Smooth muscle cell of the brain vasculature (primary cell): ENCODE data around the gene ARHGEF16.

Experiments used
- DNase-seq: peaks from one replicate; pipeline ENCODE4 v3.0.0-alpha.2; 2012; ENCODE audit warnings: low read depth, low spot score

The ARHGEF16 gene

DNA sequence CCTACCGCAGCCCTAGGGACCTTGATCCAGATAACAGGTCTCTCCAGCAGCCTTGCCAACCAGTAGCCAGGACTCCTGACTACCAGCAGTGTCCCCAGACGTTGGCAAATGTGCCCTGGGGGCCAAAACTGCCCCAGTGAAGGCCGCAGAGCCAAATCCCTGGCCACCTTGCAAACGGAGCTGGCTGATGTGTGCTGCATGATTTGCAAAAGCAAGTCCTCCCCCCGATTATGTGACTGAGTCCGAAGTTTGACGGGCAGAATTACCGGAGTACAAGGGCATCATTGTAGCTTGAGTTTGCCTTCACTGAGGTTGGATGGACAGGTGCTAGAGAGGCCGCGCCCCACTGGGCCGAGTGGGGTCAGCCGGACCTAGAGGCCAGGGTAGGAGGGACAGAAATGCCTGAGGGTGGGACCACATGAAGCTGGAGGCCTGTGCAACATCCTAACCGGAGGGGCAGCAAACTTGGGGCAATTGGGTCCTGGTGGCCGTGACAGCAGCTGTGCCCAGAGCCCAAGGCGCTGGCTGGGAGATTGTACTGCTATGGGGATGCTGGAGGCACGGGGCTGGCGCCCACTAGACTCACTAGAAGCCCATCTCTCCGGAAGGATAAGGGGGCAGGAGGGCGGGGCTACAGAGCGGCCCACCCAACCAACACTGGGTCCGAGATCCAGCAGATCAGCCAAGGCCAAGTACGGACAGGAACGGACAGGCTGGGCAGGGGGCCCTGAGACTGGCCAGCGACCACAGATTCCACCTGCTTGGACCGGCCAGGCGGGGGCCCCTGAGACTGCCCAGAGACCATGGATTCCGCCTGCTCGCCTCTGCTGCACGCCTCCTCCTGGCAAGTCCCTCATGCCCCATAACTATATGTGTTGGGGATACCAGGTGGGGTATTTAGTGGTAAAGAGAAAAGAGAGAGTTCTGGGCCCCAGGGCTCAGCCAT, 2.8 kb downstream of the ARHGEF16 start:
- no peak for DNase-seq

DNA sequence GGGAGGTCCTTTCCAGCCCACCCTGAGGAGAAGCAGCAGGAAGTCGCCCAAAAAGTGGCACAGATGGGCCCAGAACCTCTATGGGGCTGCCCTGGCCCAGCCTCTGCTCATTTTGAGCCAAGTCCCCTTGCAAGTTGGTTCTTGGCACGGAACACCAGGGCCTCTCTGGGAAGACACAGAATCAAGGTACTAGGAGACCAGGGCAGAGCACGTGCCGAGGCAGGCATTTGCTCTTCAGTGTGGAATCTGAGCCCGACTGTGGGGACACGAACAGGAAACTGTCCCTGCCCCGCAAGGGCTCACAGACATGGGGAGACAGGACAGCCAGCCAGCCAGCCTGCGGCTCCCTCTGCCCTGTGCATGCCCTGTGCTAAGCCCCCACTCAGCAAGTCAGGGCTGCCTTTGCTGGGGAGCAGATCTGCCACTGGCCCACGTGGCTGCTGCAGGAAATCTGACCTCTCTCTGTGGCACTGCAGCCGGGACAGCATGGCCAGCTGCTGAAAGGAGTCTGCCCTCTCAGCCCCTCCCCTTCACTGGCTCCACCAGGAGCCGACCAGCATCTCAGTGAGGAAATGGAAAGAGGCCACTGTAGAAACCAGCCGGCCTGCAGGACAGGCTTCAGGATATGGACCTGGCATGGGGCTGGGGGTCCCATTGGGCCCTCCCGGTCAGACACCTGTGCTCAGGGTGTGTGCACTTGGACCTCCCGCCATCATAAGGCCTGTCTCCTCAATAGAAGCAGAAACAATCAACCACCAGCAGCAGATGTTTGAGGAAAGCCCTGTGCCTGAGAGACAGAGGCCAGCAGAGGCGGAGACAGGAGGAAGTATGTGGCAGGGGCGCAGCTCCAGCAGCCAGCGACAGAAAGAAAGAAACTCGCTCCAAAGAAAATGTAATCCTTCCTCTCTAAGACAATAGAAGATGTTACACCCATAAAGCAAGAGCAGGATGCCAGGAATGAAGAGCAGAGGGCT, 3.7 kb downstream of the ARHGEF16 start:
- DNase-seq: no peak

GRCh38 chr1:3459051-3459908, 4.8 kb downstream of the ARHGEF16 start:
- DNase-seq: no peak

- DNase-seq: no peak
Observed at GRCh38 chr1:3459940-3460671, 5.6 kb downstream of the ARHGEF16 start.

DNA sequence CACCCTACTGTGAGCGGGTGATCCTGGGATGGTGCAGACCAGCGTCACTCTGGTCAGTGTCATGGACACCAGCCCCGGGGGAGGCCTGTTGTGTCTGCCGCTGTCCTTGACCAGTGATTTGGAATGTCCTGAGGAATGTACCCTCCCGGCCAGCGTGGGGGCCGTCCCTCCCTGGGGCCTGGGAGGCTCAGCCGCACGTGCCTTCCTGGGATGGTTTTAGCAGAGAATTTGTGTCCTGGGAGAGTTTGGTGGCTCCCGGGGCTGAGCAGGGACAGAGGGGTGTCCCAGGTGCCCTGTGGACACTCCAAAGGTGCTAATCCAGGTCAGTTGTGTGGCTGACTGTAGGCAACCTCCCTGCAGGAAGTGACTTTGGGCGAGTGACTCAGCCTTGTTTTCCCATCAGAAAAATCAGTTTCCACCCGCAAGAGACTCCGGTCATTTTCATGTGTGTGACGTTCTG, 6.2 kb downstream of the ARHGEF16 start:
- DNase-seq: no peak

DNA sequence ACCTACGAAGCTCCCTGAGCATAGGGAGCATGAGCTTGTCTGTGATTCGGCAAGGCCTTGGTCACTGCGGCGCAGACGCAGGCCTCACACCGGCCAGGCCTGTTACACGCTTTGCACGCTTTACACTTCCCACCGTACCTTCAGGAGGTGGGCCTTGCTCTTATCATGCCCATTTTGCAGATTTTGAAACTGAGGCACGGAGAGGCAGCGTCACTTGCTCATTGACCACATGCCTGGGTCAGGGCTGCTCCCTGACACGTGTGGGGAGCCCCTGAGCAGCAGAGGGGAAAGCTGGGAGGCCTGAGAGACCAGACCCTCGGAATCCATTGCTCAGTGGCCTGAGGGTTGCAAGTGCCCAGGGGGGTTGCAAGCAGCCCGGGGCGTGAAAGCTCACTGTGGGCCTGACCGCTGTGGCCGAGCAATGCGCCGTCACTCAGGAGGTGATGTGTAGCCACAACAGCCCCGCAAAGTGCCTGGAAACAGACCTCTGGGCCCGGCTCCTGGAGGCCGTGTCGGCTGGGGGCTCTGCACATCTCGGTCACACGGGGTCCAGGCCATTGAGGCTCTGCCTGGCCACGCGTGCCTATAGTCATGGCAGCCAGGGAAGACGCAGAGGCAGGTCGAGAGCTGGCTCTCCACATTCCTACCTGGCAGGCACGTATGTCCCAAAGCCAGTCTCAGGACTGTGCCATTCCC, 6.9 kb downstream of the ARHGEF16 start:
- no peak for DNase-seq

- DNase-seq: no peak
Observed at GRCh38 chr1:3461934-3462275, 7.4 kb downstream of the ARHGEF16 start.

DNA sequence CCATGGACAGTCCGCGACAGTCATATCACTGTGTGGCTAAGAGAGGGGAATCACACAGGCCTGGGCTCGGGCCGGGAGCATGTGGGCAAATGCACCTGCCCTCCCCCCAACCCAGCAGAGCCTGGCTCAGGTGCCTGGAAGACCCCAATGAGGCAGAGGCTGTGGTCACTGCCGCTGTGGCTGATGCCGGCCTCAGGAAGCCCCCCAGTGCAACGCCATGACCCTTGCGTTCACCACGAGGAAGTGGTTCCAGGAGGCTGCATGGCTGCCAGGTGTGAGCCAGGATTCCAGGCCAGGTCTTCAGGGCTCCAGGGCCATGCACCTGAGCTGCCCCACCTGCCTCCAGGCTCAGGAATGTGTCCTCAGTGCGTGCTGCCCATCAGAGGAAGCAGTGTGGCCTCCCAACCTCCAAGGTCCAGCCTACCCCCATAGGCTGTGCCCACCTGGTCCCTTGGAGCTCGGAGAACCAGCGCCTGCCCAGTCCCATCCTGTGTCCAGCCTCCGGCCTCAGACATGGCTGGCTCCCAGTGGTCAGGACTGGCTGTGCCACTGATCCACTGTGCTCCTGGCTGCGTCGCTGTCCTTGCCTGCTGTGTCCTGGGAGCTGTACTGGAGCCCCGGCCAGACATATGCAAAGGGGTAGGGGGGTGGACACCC, 8.0 kb downstream of the ARHGEF16 start:
- DNase-seq: no peak

DNA sequence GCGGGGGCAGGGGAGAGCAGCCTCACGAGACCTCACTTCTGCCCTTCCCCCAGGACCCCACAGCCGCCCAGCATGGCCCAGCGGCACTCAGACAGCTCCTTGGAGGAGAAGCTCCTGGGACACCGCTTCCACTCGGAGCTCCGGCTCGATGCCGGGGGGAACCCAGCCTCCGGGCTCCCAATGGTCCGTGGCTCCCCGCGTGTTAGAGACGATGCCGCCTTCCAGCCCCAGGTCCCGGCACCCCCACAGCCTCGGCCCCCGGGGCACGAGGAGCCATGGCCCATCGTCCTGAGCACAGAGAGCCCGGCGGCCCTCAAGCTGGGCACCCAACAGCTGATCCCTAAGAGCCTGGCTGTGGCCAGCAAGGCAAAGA, 8.5 kb downstream of the ARHGEF16 start:
- DNase-seq: no peak

DNA sequence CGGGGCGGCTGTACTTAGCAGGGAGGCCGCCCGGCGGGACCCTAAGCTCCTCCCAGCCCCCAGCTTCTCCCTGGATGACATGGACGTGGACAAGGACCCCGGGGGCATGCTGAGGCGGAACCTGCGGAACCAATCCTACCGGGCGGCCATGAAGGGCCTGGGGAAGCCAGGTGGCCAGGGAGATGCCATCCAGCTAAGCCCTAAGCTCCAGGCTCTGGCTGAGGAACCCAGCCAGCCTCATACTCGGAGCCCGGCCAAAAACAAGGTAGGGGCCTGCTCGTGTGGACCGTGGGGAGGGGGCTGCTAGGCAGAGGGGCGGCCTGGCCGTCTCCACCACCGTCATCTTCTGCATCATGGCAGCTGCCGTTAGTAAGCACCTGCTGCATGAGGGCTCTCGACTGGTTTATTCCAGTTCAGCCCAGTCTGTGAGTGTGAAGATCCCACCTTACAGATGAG, 9.0 kb downstream of the ARHGEF16 start:
- no peak for DNase-seq

DNA sequence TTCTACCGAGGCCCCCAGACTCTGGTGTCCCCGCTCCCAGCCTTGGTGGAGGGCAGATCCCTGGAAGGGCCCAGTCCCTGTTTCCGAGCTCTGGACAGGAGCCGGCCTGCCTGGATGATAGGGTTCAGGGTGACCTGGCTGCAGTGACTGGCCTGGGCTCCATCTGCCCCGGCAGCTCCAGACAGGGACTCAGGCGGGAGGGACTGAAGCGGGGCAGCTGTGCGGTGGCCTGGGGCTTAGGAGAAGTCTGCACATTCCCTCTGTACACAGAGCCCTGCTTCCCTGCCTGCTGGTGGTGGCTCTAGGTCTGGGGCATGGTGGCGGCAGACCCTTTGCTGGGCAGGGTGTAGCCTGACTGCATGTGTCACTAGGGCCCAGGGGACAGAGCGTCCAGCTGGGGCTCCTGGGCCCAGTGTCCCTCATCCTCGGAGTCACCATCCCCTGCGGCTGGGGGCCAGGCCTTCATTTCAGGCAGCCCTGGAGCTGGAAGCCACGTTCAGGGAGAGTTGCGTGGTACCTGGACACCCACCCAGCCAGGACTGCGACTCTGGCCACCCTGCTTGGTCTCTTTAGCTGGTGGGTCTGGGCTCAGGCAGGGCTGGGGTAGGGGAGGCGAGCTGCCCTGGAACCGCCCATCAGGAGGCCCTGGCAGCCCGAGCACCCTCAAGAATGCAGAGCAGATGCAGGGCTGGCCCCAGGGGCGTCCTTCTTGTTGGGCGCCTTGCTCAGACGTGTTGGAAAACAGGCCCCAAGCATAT, 9.6 kb downstream of the ARHGEF16 start:
- DNase-seq: no peak

DNA sequence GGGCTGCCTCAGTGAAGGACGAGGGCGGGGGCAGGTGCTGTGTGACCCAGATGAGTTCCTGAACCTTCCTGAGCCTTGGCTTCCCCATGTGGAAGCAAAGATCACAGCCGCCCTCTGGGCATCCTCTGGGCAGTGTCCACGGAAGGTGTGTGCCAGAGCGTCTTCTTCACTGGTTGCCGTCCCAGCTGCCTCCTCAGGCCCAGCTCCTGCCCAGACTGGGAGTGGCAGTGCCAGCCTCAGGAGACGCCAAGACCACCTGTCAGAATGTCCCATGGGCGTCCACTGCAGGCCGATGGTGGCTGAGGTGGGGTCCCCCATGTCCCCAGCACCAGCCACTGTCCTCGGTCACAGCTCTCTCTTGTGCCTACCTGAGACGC, 10.2 kb downstream of the ARHGEF16 start:
- no peak for DNase-seq

- no peak for DNase-seq
Observed at GRCh38 chr1:3465091-3465934, 10.8 kb downstream of the ARHGEF16 start.

DNA sequence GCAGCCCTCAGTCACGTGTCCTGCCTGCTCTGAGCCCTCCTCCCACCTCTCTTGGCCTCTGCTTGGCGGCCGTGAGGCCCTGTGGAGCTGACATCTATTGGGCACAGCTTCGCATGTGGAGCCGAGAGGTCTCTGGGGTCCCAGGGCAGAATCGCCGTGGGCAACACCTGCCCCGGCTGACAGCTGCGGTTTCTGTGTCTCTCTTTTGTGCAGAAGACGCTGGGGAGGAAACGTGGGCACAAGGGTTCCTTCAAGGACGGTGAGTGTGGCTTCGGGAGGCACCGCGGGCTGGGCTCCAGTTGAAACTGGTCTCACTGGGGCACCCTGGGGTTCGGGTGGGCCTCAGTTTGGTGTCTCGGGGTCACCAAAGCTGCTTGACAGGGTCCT, 11.5 kb downstream of the ARHGEF16 start:
- DNase-seq: no peak

DNA sequence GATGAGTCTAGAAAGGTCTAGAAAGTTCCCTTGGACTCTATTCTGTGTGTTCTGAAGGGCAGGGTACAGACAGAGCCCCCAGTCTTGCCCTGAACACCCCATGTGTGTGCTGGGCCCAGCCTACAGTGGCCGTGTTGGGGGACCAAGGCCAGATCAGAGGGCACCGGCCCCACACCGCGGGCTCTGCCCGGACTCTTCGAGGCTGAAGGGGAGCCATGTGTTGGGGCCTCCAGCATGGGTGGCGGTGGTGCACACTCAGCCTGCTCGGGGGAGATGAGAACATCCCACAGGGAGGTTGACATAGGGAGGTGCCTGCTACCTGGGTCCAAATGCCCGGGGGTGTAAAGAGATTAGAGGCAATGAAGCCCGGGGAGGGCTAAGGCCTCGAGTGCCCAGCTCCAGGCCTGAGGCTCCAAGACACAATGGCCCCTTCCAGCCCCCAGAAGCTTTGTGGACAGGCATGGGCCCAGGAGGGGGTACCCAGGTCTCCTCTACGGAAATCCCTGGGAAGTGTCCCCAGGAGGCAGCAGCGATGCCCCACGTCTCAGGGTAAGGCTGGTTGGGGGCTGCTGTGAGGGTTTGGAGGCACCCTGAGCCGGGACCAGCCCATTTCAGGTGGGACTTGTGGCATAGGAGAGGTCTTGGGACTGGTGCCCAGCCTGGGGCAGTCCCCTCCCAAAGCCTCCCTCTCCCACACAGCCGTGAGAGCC, 12.1 kb downstream of the ARHGEF16 start:
- DNase-seq: no peak

DNA sequence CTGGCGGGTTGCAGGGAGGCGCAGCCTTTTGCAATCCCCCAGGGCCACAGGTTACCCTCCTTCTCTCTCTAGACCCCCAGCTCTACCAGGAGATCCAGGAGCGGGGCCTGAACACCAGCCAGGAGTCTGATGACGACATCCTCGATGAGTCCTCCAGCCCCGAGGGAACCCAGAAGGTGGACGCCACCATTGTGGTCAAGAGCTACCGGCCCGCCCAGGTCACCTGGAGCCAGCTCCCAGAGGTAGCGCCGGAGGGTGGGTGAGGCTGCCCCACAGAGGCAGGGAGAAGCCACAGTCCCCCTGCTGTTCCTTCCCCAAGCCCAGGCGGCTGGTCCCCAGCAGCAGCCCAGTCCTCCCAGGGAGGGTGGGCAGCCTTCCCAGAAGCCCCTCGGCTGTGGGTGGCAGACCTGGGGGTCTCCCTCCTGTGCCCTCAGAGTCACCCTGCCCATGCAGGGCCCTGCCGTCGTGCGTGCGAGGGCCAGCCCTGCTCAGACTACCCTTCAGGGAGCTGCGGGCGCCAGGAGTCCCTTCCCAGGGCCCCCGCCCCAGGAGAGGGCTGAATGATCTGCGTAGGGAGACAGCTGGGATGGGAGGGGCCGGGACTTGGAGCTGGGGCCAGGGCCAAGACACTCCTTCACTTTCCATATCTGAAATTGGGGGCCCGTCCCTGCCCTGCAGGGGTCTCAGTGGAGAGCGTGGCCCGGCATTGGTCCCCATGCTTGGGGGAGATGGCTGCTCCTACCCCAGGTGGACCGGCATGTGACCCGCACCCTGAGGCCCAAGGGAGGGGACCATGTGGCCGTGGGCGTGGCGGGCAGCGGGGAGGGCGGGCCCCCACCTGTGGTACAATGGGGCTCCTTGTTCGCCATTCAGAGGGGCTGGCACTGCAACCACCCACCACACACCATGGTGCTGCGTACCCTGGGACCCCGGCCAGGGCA, 12.9 kb downstream of the ARHGEF16 start:
- no peak for DNase-seq
